K562 (cell line): ENCODE measurements around the gene SRRM5.

ENCODE experiments used
- EZH2 ChIP-seq: IDR thresholded peaks from 2 replicates; pipeline ENCODE4 v1.6.1; 2012; ENCODE audit warnings: low read depth, mild to moderate bottlenecking, inconsistent platforms, low read length, borderline replicate concordance
- TSC22D4 ChIP-seq: fragments of 450-650 bp; IDR thresholded peaks from 2 replicates; pipeline ENCODE4 v1.6.1; 2016; ENCODE audit warnings: missing genetic modification characterization, missing biosample characterization, control low read depth
- ZBTB11 ChIP-seq, 3 experiments: fragments of 200-800 bp in 1 of 3; fragments of 250-450 bp in 1 of 3; fragments of 450-650 bp in 1 of 3; sonication (Bioruptor Pico) in 1 of 3; sonication (Bioruptor generic) in 1 of 3; formaldehyde crosslinking in 1 of 3; IDR thresholded peaks; 2 replicates each; pipeline versions ENCODE4 v1.6.1 to v1.8.0; 2016 to 2022; ENCODE audit warnings: mild to moderate bottlenecking in 2 of 3, missing genetic modification characterization in 2 of 3, missing compliant biosample characterization in 1 of 3, moderate library complexity in 1 of 3

GRCh38 chr19:43639519-43640423, 27.9 kb downstream of the SRRM5 start, which contains the start of gene CADM4:
- TF ChIP-seq ZBTB11 (CRISPR knock-in tag; IDR thresholded peaks at IDR 0.05) (no peak), EZH2 (no peak), TSC22D4 (tag) (no peak)
